Measurements from ENCODE around the gene ABR.
A peak's percentile ranks its signal among the peaks of the same experiment; 100 is the strongest.
"Not testable (repeated sequence)": the region's sequence is repeated elsewhere in the genome, so short reads cannot be mapped to it uniquely, and the experiment has no call there.

ABR gene

GRCh38 chr17:979539-980405 lies 200.0 kb downstream of the ABR start, which contains the start of gene NXN:
NXN (minus strand) TSS chr17:979776.
- Histone ChIP-seq H3K4me3 (ENCODE audit: low read length) (peak within 1 kb of the TSS; percentile 70), H3K27me3 (ENCODE audit: control insufficient read depth, insufficient read depth, low read length) (no peaks in the 10 kb centered on the region), H3K27ac (ENCODE audit: low read length) (no peak within 1 kb of the TSS), H3K9me3 (ENCODE audit: control insufficient read depth, low read depth, low read length) (no peaks in the 10 kb centered on the region), H3K36me3 (ENCODE audit: control insufficient read depth, low read depth, low read length) (no peaks in the 10 kb centered on the region), H3K9ac (ENCODE audit: low read length) (peak within 1 kb of the TSS; percentile 68), H3K4me1 (ENCODE audit: control insufficient read depth, low read depth, low read length) (peaks cover 26% of the 10 kb centered on the region)

- Histone ChIP-seq H3K36me3 (ENCODE audit: control insufficient read depth, low read depth, low read length) (no peaks in the 10 kb centered on the region), H3K27ac (ENCODE audit: low read length) (no peak overlapping the region), H3K4me3 (ENCODE audit: low read length) (peak overlapping the region; percentile 53), H3K4me1 (ENCODE audit: control insufficient read depth, low read depth, low read length) (peaks cover 26% of the 10 kb centered on the region), H3K9ac (ENCODE audit: low read length) (no peak overlapping the region), H3K27me3 (ENCODE audit: control insufficient read depth, insufficient read depth, low read length) (no peaks in the 10 kb centered on the region), H3K9me3 (ENCODE audit: control insufficient read depth, low read depth, low read length) (no peaks in the 10 kb centered on the region)
Measured at GRCh38 chr17:979212-979538, 200.6 kb downstream of the ABR start.

DNA sequence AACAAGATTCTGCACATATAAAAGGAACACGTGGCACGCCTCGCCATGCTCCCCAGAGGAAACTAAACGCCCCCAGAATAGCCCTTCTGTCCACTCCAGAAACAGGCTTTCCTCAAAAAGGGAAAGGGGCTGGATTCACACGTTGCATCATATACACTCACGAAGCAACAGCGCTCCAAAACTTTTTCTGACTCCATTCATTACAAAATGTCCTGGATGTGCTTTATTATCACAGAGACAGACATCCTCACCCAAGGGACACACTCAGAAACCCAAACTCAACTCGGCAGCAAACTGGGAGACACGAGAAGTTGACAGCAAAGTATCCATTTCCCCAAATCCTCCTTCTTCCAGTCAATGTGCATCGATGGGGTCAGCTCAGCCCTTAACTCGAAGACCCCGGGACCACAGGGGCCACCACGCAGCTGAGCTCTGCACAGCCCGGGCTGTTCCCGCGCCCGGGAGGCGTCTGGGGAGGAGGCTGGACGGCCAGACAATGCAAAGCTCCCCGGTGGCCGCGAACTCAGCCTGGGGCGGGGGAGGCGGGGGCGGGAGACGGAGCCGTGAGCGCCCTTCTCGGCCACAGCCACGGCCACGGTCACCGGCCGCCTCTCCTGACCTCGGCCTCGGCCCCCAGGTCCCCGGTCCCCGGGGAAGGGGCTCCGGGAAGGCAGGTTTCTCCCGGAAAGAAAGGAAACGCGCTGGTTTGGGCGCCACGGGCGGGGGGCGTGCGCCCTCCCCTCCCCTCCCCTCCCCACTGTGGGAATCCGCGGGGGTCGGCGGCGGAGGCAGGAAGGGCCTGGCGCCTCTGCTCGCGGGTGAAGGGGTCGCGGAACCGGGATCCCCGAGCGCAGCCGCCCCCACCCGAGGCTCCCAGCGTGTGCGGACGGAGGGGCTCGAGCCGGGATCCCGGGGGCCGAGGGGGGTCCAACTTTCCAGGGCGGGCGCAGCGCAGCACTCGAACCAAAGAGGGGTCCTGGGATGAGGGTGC lies 201.4 kb downstream of the ABR start:
- H3K9me3 ChIP-seq (ENCODE audit: control insufficient read depth, low read depth, low read length), result no peaks in the 10 kb centered on the region
- H3K36me3 ChIP-seq (ENCODE audit: control insufficient read depth, low read depth, low read length), result no peaks in the 10 kb centered on the region
- H3K27me3 ChIP-seq (ENCODE audit: control insufficient read depth, insufficient read depth, low read length), result no peaks in the 10 kb centered on the region
- peak overlapping the region; percentile 68 for H3K9ac ChIP-seq (ENCODE audit: low read length)
- H3K27ac ChIP-seq (ENCODE audit: low read length), result no peak overlapping the region
- H3K4me1 ChIP-seq (ENCODE audit: control insufficient read depth, low read depth, low read length), result peaks cover 26% of the 10 kb centered on the region
- peak overlapping the region; percentile 70 for H3K4me3 ChIP-seq (ENCODE audit: low read length)

- Histone ChIP-seq H3K36me3 (ENCODE audit: control insufficient read depth, low read depth, low read length) (no peaks in the 10 kb centered on the region), H3K27ac (ENCODE audit: low read length) (no peak overlapping the region), H3K9ac (ENCODE audit: low read length) (peak overlapping the region; percentile 68)
Measured at GRCh38 chr17:977166-977565, 202.6 kb downstream of the ABR start.

GRCh38 chr17:976312-976711 lies 203.5 kb downstream of the ABR start:
- H3K4me1 ChIP-seq (ENCODE audit: control insufficient read depth, low read depth, low read length), result peaks cover 30% of the 10 kb centered on the region
- H3K4me3 ChIP-seq (ENCODE audit: low read length), result no peak overlapping the region

More at GRCh38 chr17:977166-977565, 202.6 kb downstream of the ABR start:
- Histone ChIP-seq H3K4me3 (ENCODE audit: low read length) (peak overlapping the region; percentile 70), H3K9me3 (ENCODE audit: control insufficient read depth, low read depth, low read length) (no peaks in the 10 kb centered on the region), H3K4me1 (ENCODE audit: control insufficient read depth, low read depth, low read length) (peaks cover 30% of the 10 kb centered on the region), H3K27me3 (ENCODE audit: control insufficient read depth, insufficient read depth, low read length) (no peaks in the 10 kb centered on the region)

DNA sequence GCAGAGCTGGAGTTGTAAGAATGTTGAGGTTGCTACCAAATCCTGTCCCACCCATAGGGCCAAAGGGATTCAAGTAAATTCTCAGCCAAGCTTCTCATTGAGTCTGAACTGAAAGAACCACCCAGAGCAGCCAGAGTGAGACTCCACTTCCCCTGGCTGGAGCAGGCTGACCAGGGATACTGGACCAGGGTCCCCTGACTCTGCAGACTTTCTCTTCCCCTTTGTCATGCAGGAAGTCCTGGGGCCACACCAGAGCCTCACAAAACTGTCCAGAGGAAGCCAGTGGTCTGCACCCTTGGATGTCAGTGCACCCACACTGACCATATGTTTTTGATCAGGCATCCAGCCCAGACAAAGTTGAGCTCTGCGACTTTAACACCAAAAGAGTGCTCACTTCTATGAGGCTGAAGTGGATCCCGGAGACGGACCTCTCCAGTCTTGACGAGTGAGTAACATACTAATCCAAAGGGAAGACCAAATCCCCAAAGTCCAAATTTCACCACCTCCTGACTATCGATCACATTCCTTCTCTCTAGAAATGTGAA lies 204.3 kb downstream of the ABR start:
- Histone ChIP-seq H3K27me3 (ENCODE audit: control insufficient read depth, insufficient read depth, low read length) (no peaks in the 10 kb centered on the region), H3K4me3 (ENCODE audit: low read length) (no peak overlapping the region), H3K36me3 (ENCODE audit: control insufficient read depth, low read depth, low read length) (no peaks in the 10 kb centered on the region), H3K4me1 (ENCODE audit: control insufficient read depth, low read depth, low read length) (peaks cover 36% of the 10 kb centered on the region), H3K9ac (ENCODE audit: low read length) (no peak overlapping the region), H3K27ac (ENCODE audit: low read length) (no peak overlapping the region), H3K9me3 (ENCODE audit: control insufficient read depth, low read depth, low read length) (no peaks in the 10 kb centered on the region)

More at GRCh38 chr17:976312-976711, 203.5 kb downstream of the ABR start:
- H3K9me3 ChIP-seq (ENCODE audit: control insufficient read depth, low read depth, low read length), result no peaks in the 10 kb centered on the region
- no peak overlapping the region for H3K9ac ChIP-seq (ENCODE audit: low read length)
- no peaks in the 10 kb centered on the region for H3K27me3 ChIP-seq (ENCODE audit: control insufficient read depth, insufficient read depth, low read length)
- no peak overlapping the region for H3K27ac ChIP-seq (ENCODE audit: low read length)
- no peaks in the 10 kb centered on the region for H3K36me3 ChIP-seq (ENCODE audit: control insufficient read depth, low read depth, low read length)

GRCh38 chr17:974778-975177 lies 205.0 kb downstream of the ABR start:
- peaks cover 42% of the 10 kb centered on the region for H3K4me1 ChIP-seq (ENCODE audit: control insufficient read depth, low read depth, low read length)
- H3K27ac ChIP-seq (ENCODE audit: low read length); H3K27me3 ChIP-seq (ENCODE audit: control insufficient read depth, insufficient read depth, low read length); H3K4me3 ChIP-seq (ENCODE audit: low read length); H3K9ac ChIP-seq (ENCODE audit: low read length); H3K36me3 ChIP-seq (ENCODE audit: control insufficient read depth, low read depth, low read length); H3K9me3 ChIP-seq (ENCODE audit: control insufficient read depth, low read depth, low read length): not testable (repeated sequence)

- peaks cover 50% of the 10 kb centered on the region for H3K4me1 ChIP-seq (ENCODE audit: control insufficient read depth, low read depth, low read length)
- no peaks in the 10 kb centered on the region for H3K27me3 ChIP-seq (ENCODE audit: control insufficient read depth, insufficient read depth, low read length)
- H3K9me3 ChIP-seq (ENCODE audit: control insufficient read depth, low read depth, low read length), result no peaks in the 10 kb centered on the region
- H3K27ac ChIP-seq (ENCODE audit: low read length), result no peak overlapping the region
- no peaks in the 10 kb centered on the region for H3K36me3 ChIP-seq (ENCODE audit: control insufficient read depth, low read depth, low read length)
- no peak overlapping the region for H3K4me3 ChIP-seq (ENCODE audit: low read length)
- no peak overlapping the region for H3K9ac ChIP-seq (ENCODE audit: low read length)
Measured at GRCh38 chr17:973053-973452, 206.7 kb downstream of the ABR start.

DNA sequence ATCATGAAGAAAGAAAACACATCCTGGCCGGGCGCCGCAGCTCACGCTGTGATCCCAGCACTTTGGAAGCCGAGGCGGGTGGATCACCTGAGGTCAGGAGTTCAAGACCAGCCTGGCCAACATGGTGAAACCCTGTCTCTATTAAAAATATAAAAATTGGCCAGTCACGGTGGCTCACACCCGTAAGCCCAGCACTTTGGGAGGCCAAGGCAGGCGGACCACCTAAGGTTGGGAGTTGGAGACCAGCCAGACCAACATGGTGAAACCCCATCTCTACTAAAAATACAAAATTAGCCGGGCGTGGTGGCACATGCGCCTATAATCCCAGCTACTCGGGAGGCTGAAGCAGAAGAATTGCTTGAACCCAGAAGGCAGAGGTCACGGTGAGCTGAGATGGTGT lies 207.9 kb downstream of the ABR start:
- H3K9ac ChIP-seq (ENCODE audit: low read length); H3K9me3 ChIP-seq (ENCODE audit: control insufficient read depth, low read depth, low read length); H3K27me3 ChIP-seq (ENCODE audit: control insufficient read depth, insufficient read depth, low read length); H3K4me3 ChIP-seq (ENCODE audit: low read length); H3K27ac ChIP-seq (ENCODE audit: low read length); H3K36me3 ChIP-seq (ENCODE audit: control insufficient read depth, low read depth, low read length): not testable (repeated sequence)
- H3K4me1 ChIP-seq (ENCODE audit: control insufficient read depth, low read depth, low read length), result peaks cover 38% of the 10 kb centered on the region

DNA sequence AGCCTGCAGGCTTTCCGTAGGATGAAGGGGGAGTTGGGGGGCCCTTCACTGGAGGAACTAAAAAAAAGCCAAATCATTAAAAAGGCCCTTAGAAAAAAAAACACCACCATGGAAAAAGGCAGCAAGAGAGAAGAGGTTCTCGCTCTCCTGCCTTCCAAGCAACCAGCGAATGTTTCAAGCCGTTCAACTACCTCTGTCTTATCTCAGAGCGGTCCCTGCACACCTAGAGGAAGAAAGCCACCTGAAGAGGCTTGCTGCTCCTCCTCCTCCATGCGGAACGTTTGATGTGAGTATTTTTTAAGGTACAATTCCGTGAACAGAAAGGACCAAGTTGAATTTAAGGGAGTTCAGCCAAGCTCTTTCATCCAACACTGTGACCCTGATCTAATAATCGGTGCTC lies 209.4 kb downstream of the ABR start:
- no peak overlapping the region for H3K27ac ChIP-seq (ENCODE audit: low read length)

DNA sequence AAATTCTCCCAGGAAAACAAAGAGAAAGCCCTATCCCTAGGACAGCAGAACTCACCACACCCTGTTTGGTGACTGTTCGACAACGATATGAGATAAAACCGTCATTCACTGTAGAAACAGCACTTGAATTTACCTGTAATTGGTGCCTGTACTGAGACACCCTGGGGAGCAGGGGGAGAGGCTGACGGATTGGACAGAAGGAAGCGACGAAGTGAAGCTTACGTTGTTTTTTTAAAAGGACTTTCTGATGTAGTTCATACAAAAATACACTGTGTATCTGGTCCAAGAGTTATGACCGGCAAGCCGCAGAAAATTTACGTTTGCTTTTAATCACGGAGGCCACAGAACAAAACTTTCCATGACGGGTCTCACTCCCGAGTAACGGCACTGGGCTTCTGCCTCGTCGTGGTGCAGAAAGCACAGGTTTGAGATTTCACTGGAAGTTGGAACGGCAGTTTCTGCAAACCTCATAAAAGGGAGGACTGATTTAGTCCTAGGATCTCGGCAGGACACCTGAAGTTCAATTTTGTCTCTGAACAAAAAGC lies 209.9 kb downstream of the ABR start:
- Histone ChIP-seq H3K4me1 (ENCODE audit: control insufficient read depth, low read depth, low read length) (peaks cover 31% of the 10 kb centered on the region), H3K27me3 (ENCODE audit: control insufficient read depth, insufficient read depth, low read length) (no peaks in the 10 kb centered on the region), H3K27ac (ENCODE audit: low read length) (no peak overlapping the region)

More for the DNA sequence above, 209.4 kb downstream of the ABR start:
- no peaks in the 10 kb centered on the region for H3K9me3 ChIP-seq (ENCODE audit: control insufficient read depth, low read depth, low read length)
- no peaks in the 10 kb centered on the region for H3K27me3 ChIP-seq (ENCODE audit: control insufficient read depth, insufficient read depth, low read length)
- H3K4me1 ChIP-seq (ENCODE audit: control insufficient read depth, low read depth, low read length), result peaks cover 29% of the 10 kb centered on the region
- no peak overlapping the region for H3K9ac ChIP-seq (ENCODE audit: low read length)
- H3K4me3 ChIP-seq (ENCODE audit: low read length), result no peak overlapping the region
- H3K36me3 ChIP-seq (ENCODE audit: control insufficient read depth, low read depth, low read length), result no peaks in the 10 kb centered on the region

More for the DNA sequence above, 209.9 kb downstream of the ABR start:
- H3K36me3 ChIP-seq (ENCODE audit: control insufficient read depth, low read depth, low read length), result no peaks in the 10 kb centered on the region
- no peak overlapping the region for H3K9ac ChIP-seq (ENCODE audit: low read length)
- H3K4me3 ChIP-seq (ENCODE audit: low read length), result no peak overlapping the region
- H3K9me3 ChIP-seq (ENCODE audit: control insufficient read depth, low read depth, low read length), result no peaks in the 10 kb centered on the region

All from iPS-18a (cell line).